ENCODE data around the gene KAT8. TPM values are rescaled to one million over a fixed set of nuclear protein-coding genes. Genes with fewer than 3 reads are reported as not detected.

The KAT8 gene
- polyA plus RNA-seq, 1 experiment, result 23.0 TPM

GRCh38 chr16:31106509-31107464, 10.7 kb upstream of the KAT8 start:
- Histone ChIP-seq H3K27me3 (ENCODE audit: control insufficient read depth, insufficient read depth, low read length) (no peaks in the 10 kb centered on the region), H3K4me3 (ENCODE audit: low read depth, low read length) (no peak overlapping the region), H3K9me3 (ENCODE audit: control insufficient read depth, insufficient read depth, low read length) (no peaks in the 10 kb centered on the region), H3K27ac (ENCODE audit: low read depth, low read length) (no peak overlapping the region)
- CTCF ChIA-PET, result interaction anchor here (2.2 kb wide), 1 partner anchor 35 kb away, joined by 6 read pairs; no protein-coding TSS in a partner anchor
- POLR2A ChIA-PET, result interaction anchor here (1.3 kb wide), 1 partner anchor 11 kb away, joined by 3 read pairs; the partner anchor contains the start of gene KAT8
- DNase-seq (ENCODE audit: low read depth, low spot score), result no peak
- TF ChIP-seq CTCF (IDR thresholded peaks at IDR 0.05; ENCODE audit: low read depth, low read length), result no peak

GRCh38 chr16:31107465-31107867, 10.0 kb upstream of the KAT8 start:
- POLR2A ChIA-PET, result interaction anchor here (1.3 kb wide), 1 partner anchor 10 kb away, joined by 3 read pairs; the partner anchor contains the start of gene KAT8
- H3K27ac ChIP-seq (ENCODE audit: low read depth, low read length), result no peak overlapping the region
- H3K9me3 ChIP-seq (ENCODE audit: control insufficient read depth, insufficient read depth, low read length), result no peaks in the 10 kb centered on the region
- CTCF ChIA-PET, result interaction anchor here (2.2 kb wide), 1 partner anchor 35 kb away, joined by 6 read pairs; no protein-coding TSS in a partner anchor
- no peaks in the 10 kb centered on the region for H3K27me3 ChIP-seq (ENCODE audit: control insufficient read depth, insufficient read depth, low read length)
- no peak for DNase-seq (ENCODE audit: low read depth, low spot score)
- TF ChIP-seq CTCF (IDR thresholded peaks at IDR 0.05; ENCODE audit: low read depth, low read length), result no peak
- no peak overlapping the region for H3K4me3 ChIP-seq (ENCODE audit: low read depth, low read length)

GRCh38 chr16:31108035-31108793, 9.2 kb upstream of the KAT8 start, which contains the start of gene BCKDK:
TSS of gene BCKDK (plus strand) at chr16:31108386. CDS start at chr16:31109224, 838 bp downstream.
- ChIA-PET CTCF (interaction anchor here (2.2 kb wide), 1 partner anchor 34 kb away, joined by 6 read pairs; no protein-coding TSS in a partner anchor), POLR2A (interaction anchor here (1.0 to 1.3 kb wide), 1 partner anchor 9 kb away, joined by 3 read pairs; the partner anchor contains the start of gene KAT8)
- Histone ChIP-seq H3K27me3 (ENCODE audit: control insufficient read depth, insufficient read depth, low read length) (no peaks in the 10 kb centered on the region), H3K4me3 (ENCODE audit: low read depth, low read length) (peak within 1 kb of the TSS; percentile 75), H3K27ac (ENCODE audit: low read depth, low read length) (no peak within 1 kb of the TSS), H3K9me3 (ENCODE audit: control insufficient read depth, insufficient read depth, low read length) (no peaks in the 10 kb centered on the region)
- DNase-seq (ENCODE audit: low read depth, low spot score), result no peak
- no peak for TF ChIP-seq CTCF (IDR thresholded peaks at IDR 0.05; ENCODE audit: low read depth, low read length)

- no peak overlapping the region for H3K27ac ChIP-seq (ENCODE audit: low read depth, low read length)
- H3K9me3 ChIP-seq (ENCODE audit: control insufficient read depth, insufficient read depth, low read length), result no peaks in the 10 kb centered on the region
- no peaks in the 10 kb centered on the region for H3K27me3 ChIP-seq (ENCODE audit: control insufficient read depth, insufficient read depth, low read length)
- ChIA-PET CTCF (interaction anchor here (1.1 to 1.6 kb wide), 2 partner anchors 33 to 34 kb away, joined by 4 to 5 read pairs; no protein-coding TSS in a partner anchor), POLR2A (interaction anchor here (1.0 kb wide), 1 partner anchor 8 kb away, joined by 3 read pairs; the partner anchor contains the start of gene KAT8)
- TF ChIP-seq CTCF (IDR thresholded peaks at IDR 0.05; ENCODE audit: low read depth, low read length), result no peak
- DNase-seq (ENCODE audit: low read depth, low spot score), result no peak
- peak overlapping the region; percentile 75 for H3K4me3 ChIP-seq (ENCODE audit: low read depth, low read length)
Observed at GRCh38 chr16:31108794-31109558, 8.5 kb upstream of the KAT8 start.
